ENCODE data around the gene PRR33.

The PRR33 gene

DNA sequence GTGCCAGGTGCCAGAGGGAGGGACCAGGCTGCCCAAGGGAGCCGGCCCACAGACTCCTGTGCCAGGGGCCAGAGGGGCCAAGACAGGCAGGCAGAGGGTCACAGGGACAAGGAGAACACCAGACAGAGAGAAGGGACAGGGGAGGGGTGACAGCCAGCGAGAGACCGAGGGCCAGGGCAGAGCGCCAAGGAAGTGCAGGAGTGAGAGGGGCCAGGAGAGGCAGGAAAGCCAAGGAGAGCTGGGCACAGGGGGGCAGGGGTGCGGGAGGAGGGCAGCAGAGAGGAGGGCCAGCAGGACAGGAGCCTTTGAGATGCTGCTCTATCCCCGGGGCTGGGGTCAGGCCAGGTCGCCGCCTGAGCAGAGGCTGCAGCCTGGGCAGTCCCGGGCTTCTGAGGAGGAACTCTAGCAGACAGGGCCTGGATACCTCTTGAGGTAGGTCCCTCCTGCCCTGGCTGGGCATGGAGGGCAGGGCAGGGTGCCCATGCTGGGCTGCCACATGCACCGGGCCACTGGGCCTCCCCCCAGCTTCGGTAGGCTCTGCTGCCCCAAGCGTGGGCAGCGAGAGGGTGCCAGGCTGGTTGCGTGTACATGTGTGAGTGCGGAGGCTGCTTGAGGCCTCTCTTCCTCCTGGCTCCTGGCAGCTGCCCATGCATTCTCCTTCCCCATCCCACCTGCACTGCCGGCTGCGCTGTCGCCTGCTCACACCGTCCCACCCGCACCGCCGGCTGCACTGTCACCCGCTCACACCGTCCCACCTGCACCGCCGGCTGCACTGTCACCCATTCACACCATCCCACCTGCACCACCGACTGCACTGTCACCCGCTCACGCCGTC is 26.6 kb downstream of the PRR33 start:
- ATAC-seq (ENCODE audit: low read depth) (no peak), DNase-seq (ENCODE audit: low spot score) (no peak)
- Histone ChIP-seq H3K27me3 (ENCODE audit: insufficient read depth, poor library complexity, severe bottlenecking) (no peaks in the 10 kb centered on the region), H3K9me3 (ENCODE audit: severe bottlenecking) (no peaks in the 10 kb centered on the region), H3K4me1 (ENCODE audit: insufficient read depth, poor library complexity, severe bottlenecking) (peaks cover 18% of the 10 kb centered on the region), H3K27ac (ENCODE audit: poor library complexity, severe bottlenecking) (no peak overlapping the region), H3K4me3 (ENCODE audit: severe bottlenecking) (no peak overlapping the region), H3K36me3 (ENCODE audit: low read depth) (no peaks in the 10 kb centered on the region)
- TF ChIP-seq, protein P1, sequence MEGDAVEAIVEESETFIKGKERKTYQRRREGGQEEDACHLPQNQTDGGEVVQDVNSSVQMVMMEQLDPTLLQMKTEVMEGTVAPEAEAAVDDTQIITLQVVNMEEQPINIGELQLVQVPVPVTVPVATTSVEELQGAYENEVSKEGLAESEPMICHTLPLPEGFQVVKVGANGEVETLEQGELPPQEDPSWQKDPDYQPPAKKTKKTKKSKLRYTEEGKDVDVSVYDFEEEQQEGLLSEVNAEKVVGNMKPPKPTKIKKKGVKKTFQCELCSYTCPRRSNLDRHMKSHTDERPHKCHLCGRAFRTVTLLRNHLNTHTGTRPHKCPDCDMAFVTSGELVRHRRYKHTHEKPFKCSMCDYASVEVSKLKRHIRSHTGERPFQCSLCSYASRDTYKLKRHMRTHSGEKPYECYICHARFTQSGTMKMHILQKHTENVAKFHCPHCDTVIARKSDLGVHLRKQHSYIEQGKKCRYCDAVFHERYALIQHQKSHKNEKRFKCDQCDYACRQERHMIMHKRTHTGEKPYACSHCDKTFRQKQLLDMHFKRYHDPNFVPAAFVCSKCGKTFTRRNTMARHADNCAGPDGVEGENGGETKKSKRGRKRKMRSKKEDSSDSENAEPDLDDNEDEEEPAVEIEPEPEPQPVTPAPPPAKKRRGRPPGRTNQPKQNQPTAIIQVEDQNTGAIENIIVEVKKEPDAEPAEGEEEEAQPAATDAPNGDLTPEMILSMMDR (IDR thresholded peaks at IDR 0.05; ENCODE audit: poor library complexity, severe bottlenecking): no peak

GRCh38 chr11:1864231-1864630 is 27.5 kb downstream of the PRR33 start:
- ATAC-seq (ENCODE audit: low read depth) (no peak), DNase-seq (ENCODE audit: low spot score) (no peak)
- TF ChIP-seq, protein P1 (IDR thresholded peaks at IDR 0.05; ENCODE audit: poor library complexity, severe bottlenecking): no peak
- Histone ChIP-seq H3K4me3 (ENCODE audit: severe bottlenecking) (no peak overlapping the region), H3K4me1 (ENCODE audit: insufficient read depth, poor library complexity, severe bottlenecking) (peaks cover 18% of the 10 kb centered on the region), H3K36me3 (ENCODE audit: low read depth) (no peaks in the 10 kb centered on the region), H3K9me3 (ENCODE audit: severe bottlenecking) (no peaks in the 10 kb centered on the region), H3K27me3 (ENCODE audit: insufficient read depth, poor library complexity, severe bottlenecking) (no peaks in the 10 kb centered on the region), H3K27ac (ENCODE audit: poor library complexity, severe bottlenecking) (peak overlapping the region; percentile 30)

DNA sequence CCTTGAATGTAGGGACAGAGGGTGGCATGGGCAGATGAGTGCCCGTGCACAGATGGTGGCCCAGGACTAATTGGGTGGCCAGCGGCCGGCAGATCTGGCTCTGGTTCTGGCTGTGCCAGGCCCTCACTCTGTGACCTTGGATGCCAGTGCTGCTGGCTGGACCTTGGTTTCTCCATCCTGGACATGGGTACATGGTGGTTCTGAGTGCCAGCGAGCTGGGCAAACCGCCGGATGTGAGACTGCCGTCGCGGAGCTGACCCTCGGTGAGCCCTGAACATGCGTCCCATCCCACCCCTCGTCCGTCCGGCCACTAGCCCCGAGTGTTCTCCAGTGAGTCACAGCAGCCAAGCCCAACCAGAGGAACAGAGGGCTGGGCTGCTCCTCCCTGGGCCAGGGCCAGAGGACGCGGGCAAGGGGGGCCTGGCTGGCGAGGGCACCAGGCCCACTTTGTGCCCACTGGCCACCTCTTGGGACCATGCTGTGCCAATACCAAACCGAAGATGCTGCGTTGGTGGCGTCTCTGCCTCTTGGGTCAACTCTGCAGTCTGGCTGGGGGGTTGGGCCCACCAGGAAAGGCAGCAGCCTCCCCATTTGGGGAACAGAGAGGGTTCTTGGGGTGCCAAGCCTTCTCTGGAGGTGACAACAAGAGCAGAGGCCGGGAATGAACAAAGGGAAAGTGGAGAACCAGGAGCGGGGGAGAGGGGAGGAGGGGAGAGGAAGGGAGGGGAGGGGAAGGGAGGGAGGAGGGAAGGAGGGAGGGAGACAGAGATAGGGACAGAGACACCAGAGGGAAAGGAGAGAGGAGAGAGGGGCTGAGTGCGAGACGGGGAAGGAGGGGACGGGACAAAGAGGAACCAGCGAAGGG is 28.1 kb downstream of the PRR33 start:
- Histone ChIP-seq H3K4me1 (ENCODE audit: insufficient read depth, poor library complexity, severe bottlenecking) (peaks cover 18% of the 10 kb centered on the region), H3K27me3 (ENCODE audit: insufficient read depth, poor library complexity, severe bottlenecking) (no peaks in the 10 kb centered on the region), H3K27ac (ENCODE audit: poor library complexity, severe bottlenecking) (peak overlapping the region; percentile 30), H3K9me3 (ENCODE audit: severe bottlenecking) (no peaks in the 10 kb centered on the region), H3K36me3 (ENCODE audit: low read depth) (no peaks in the 10 kb centered on the region), H3K4me3 (ENCODE audit: severe bottlenecking) (no peak overlapping the region)
- ATAC-seq (ENCODE audit: low read depth): peak; percentile 92
- peak; percentile 86 for DNase-seq (ENCODE audit: low spot score)
- TF ChIP-seq, protein P1 (IDR thresholded peaks at IDR 0.05; ENCODE audit: poor library complexity, severe bottlenecking): no peak

DNA sequence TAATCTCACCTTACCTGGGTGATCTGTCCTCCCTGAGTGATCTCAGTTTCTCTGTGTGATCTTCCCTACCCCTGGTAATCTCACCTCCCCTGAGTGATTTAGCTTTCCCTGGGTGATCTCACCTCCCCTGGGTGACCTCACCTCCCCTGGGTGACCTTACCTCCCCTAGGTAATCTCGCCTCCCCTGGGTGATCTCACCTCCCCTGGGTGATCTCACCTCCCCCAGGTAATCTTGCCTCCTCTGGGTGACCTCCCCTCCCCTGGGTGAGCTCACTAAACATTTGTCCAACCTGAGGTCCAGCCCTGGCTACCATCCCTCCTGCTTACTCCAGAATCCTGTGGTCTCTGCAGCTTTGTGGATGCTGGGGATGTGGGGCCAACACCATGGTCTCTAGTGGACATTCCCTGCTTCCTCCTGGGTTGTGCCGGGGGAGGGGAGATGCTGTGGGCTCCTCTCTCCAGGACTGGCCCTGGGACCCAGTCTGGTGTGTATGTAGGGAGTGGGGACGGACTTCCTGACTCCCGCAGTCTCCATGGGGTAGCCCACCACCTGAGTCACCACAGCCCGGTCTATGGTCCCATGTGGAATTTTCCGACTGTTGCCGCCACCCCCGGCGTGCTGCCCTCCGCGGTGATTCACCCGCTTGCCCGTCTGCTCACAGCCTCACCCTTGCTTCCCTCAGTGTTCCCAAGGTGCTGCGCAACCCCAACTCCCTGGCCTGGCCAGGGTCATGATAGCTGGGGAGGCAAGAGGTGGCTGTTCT is 28.9 kb downstream of the PRR33 start:
- peak overlapping the region; percentile 30 for H3K27ac ChIP-seq (ENCODE audit: poor library complexity, severe bottlenecking)
- peaks cover 18% of the 10 kb centered on the region for H3K4me1 ChIP-seq (ENCODE audit: insufficient read depth, poor library complexity, severe bottlenecking)
- no peak for DNase-seq (ENCODE audit: low spot score)
- no peaks in the 10 kb centered on the region for H3K27me3 ChIP-seq (ENCODE audit: insufficient read depth, poor library complexity, severe bottlenecking)
- H3K4me3 ChIP-seq (ENCODE audit: severe bottlenecking): no peak overlapping the region
- TF ChIP-seq, protein P1 (IDR thresholded peaks at IDR 0.05; ENCODE audit: poor library complexity, severe bottlenecking): no peak
- H3K36me3 ChIP-seq (ENCODE audit: low read depth): no peaks in the 10 kb centered on the region
- peak; percentile 21 for ATAC-seq (ENCODE audit: low read depth)
- H3K9me3 ChIP-seq (ENCODE audit: severe bottlenecking): no peaks in the 10 kb centered on the region
